RCC 7860 (cell line): Measurements from ENCODE around the gene GTF2F1.
A peak's percentile ranks its signal among the peaks of the same experiment; 100 is the strongest.
"Not testable (repeated sequence)": the region's sequence is repeated elsewhere in the genome, so short reads cannot be mapped to it uniquely, and the experiment has no call there.

Experiments used
- DNase-seq: peaks from one replicate; pipeline ENCODE4 v3.0.0-alpha.2; 2015; ENCODE audit warnings: low spot score
- FAIRE-seq: peaks from 2 replicates; lab custom pipeline; 2012; peaks lifted over from hg19 to GRCh38; lab: Jason Lieb, UNC

Gene GTF2F1

DNA sequence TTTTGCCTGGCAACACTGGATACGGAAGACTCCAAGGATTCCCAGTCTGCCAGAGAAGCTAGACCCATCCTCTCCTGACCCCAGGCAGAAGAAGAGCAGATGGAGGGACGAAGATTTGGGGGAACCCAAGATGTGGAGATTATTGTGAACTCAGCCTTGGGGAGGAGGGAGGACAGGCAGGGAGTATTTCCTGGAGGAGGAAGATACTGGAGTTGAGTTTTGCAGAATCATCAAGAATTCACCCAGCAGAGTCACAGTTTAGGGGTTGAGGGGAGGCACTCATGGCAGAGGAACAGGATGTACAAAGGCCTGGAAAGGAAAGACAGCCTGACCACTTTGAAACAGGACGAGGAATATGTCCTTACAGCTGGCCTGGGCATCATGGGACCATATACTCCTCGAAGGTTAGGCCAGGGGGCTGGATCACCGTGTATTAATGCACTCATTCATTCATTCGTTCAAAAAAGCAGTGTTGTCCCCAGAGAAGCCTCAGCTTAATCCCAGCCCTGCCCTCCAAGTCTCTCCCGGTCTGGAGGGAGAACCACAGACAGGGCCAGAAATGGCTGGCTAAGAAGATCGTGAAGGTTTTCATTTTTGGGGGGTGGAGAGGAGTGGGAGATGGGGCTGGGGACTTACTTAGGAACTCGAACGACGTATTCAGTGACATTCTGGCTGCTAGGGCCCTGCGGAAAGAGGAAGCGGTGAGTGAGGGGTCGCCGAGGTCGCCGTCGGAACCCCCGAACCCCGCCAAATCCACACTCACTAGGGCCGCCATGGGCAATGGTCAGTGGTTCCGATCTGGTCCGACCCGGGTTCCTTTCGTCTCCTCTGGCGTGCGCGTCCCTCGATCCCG lies 517 bp downstream of the GTF2F1 start:
- DNase-seq = no peak
- no peak for FAIRE-seq

DNA sequence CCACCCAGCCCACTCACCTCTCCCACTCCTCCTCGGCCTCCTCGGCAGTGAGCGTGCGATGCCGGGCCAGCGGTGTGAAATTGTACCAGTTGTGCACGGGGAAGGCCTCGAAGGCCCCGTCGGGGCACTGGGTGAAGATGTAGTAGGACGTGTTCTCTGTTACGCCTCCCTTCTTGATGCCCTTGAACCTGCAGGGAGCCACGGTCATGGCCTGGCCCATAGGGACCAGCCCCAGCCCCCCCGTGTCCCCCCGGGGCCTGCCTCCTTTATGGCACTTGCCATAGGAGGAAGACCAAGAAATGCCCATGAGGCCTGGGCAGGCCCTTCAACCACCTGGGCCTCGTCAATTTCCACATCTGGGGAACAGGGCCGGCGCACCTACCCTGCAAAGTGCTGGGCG lies 5.6 kb downstream of the GTF2F1 start:
- DNase-seq (no peak), FAIRE-seq (no peak)

- DNase-seq = no peak
- FAIRE-seq = no peak
Observed at GRCh38 chr19:6384381-6384780, 8.6 kb downstream of the GTF2F1 start.

- DNase-seq = no peak
- no peak for FAIRE-seq
Observed at GRCh38 chr19:6383188-6383587, 9.8 kb downstream of the GTF2F1 start.

GRCh38 chr19:6381030-6381750 lies 11.8 kb downstream of the GTF2F1 start:
- DNase-seq = no peak
- FAIRE-seq = no peak

GRCh38 chr19:6379744-6380143 lies 13.2 kb downstream of the GTF2F1 start:
- FAIRE-seq = no peak
- DNase-seq = no peak

DNA sequence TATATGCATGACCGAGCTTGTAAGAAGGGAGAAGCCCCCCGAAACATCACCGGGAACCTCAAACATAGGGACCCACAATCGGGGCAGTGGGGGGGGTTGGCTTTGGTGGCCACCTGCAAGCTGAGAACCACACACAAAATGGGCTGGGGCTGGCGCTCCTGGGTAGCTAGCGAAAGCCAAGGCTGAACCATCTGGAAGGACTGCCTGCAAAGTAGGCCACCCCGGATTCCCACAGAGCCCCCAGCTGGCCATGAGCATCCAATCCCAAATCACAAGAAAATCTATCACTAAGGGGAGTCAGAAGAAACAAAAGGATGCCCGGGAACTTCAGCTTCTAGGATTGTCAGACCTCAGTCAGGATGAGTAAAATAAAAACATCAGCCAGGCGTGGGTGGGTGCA lies 14.5 kb downstream of the GTF2F1 start:
- FAIRE-seq = no peak
- DNase-seq = no peak

DNA sequence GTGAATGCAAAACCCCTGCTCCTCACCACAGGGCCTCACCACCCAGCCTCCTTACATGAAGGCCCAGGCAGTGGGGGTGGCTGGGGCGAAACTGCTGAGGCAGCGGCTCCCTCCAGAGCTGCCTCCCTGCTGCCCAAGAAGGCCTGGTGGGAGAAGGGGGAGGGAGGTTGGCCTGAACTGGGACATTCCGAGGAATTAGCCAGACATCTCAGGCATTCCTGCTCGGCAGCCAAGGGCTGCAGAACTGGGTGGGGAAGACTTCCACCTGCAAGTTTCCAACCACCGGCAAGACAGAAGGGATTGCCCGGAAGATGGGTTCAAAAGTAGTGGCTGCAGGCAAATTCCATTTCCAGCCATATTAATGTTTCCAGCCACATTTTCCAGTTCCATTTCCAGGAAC lies 14.9 kb downstream of the GTF2F1 start:
- no peak for FAIRE-seq
- DNase-seq = peak; percentile 21

GRCh38 chr19:6376512-6377190 lies 16.3 kb downstream of the GTF2F1 start:
- FAIRE-seq (no peak), DNase-seq (no peak)

DNA sequence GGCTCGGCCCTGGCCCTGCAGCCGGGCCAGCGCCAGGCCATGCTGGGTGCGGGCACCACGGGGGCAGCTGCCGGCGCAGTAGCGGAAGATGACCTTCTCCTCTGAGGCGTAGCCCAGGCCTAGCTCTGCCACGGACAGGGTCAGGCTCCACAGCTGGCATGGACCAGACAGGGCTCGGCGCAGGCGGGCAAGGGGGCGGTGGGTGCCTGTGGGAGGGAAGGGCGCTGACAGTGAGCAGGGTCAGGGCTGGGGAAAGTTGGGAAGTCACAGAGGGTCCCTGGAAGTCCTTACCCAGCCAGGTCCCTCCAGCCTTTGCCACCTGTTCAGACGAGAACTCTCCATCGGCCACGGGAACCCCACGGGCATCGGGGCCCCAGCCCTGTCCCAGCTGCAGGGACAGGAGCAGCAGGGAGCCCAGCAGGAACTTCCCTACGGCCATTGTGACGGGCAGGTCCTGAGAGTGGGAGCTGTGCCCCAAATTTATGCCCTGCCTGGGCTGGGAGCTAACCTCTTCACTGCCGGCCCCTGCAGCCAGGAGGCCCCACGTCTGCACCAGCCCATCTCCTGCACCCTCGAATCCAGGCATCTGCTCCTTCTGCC lies 17.5 kb downstream of the GTF2F1 start, which contains the start of gene PSPN:
PSPN (minus strand) TSS at position 523 of the 600 bp plus-strand sequence; CDS start at position 439, 84 bp downstream.
- DNase-seq (no peak), FAIRE-seq (no peak)

- no peak for DNase-seq
- no peak for FAIRE-seq
Observed at GRCh38 chr19:6374711-6375410, 18.1 kb downstream of the GTF2F1 start.

- no peak for FAIRE-seq
- no peak for DNase-seq
Observed at GRCh38 chr19:6374161-6374709, 18.7 kb downstream of the GTF2F1 start.

- DNase-seq (no peak), FAIRE-seq (no peak)
Observed at GRCh38 chr19:6373813-6374108, 19.2 kb downstream of the GTF2F1 start.

DNA sequence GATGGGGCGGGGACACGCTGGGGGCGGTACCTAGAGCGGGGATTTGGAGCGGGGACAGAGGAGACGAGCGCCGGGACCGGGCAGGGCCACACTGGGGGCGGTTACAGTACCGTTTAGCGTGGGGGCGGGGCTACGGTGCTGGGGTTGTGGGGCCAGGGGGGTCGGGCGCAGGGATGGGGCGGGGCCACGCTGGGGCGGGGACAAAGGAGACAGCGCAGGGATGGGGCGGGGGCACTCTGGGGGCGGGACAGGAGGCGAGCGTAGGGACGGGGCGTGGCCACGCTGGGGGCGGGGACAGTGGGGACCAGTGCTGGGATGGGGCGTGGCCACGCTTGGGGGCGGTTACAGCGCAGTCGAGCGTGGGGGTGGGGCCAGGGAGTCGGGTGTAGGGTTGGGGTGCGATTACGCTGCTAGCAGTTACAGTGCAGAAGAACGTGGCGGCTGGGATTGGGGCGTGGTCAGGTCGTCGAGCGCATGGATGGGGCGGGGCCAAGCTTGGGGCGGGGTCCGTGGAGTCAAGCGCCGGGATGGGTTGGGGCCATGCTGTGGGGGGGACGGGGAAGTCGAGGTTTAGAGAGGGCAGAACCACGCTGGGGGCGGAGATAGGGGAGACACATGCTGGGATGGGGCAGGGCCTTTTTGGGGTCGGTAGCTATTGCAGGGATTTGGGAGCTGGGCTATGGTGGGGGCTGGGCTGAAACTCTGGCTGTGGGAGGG lies 19.7 kb downstream of the GTF2F1 start:
- DNase-seq = peak; percentile 86
- no peak for FAIRE-seq

- peak; percentile 99 for DNase-seq
- peak; percentile 93 for FAIRE-seq
Observed at GRCh38 chr19:6372594-6373095, 20.3 kb downstream of the GTF2F1 start, which contains the start of gene ALKBH7. TSS of gene ALKBH7 (plus strand) at chr19:6372794. CDS start at chr19:6372821, 27 bp downstream.

DNA sequence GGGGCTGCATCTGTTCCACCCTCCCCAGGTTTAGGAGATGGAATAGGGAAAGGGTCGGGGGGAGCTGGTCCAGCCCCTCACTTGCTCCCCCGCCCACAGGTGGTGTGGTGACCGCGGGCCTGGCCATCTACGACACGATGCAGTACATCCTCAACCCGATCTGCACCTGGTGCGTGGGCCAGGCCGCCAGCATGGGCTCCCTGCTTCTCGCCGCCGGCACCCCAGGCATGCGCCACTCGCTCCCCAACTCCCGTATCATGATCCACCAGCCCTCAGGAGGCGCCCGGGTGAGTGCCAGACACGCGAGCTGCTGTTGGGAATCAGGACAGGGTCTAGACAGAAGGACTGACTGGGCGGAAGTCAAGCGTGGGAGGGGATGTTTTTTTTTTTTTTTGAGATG lies 28.6 kb downstream of the GTF2F1 start:
- DNase-seq (no peak), FAIRE-seq (no peak)

DNA sequence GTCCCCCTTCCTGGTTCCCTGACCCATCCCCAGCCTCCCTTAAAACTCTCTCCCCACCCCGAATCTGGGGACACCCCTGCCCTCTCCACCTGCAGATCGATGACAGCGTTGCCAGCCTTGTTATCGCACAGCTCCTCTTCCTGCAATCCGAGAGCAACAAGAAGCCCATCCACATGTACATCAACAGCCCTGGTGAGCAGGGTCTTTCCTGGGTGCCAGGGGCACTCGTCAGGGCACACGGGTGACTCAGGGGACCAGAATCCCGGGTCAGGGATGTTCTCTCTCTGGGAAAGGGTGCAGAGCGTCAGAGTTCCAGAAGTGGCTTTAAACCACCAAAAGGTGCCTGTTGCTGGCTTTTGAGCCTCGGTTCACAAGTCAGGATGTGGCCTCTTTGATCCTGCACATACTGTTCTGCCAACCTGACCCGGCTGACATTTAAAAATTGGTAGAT lies 30.6 kb downstream of the GTF2F1 start:
- DNase-seq = no peak

DNA sequence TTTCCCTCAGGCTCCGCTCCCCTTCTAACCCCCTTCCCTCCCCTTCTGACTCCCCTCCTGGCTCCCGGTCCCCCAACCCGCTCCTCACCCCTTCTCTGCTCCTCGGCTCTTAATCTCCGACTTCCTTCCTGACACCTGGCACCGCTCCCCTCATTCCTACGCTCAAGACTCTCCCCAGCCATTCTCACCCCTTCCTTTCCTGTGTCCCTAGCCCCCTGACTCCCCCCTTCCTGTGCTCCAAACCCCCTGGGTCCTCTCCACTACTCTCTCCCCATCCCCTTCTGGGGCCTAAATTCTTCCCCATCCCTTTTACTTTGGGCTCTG lies 31.0 kb downstream of the GTF2F1 start:
- DNase-seq (no peak), FAIRE-seq (no peak)

More for the DNA sequence above, 30.6 kb downstream of the GTF2F1 start:
- FAIRE-seq = no peak

GRCh38 chr19:6360857-6361216 lies 32.1 kb downstream of the GTF2F1 start:
- not testable (repeated sequence) for DNase-seq, FAIRE-seq
